H1 (cell line): ENCODE data around the gene LRRC45. TPM values are rescaled to one million over a fixed set of nuclear protein-coding genes. Genes with fewer than 3 reads are reported as not detected.
A peak's percentile ranks its signal among the peaks of the same experiment; 100 is the strongest.

ENCODE experiments used
- CTCF ChIA-PET: fragments of 300-600 bp; sonication (Branson Sonifier 250); formaldehyde crosslinking; loops from one replicate; lab custom pipeline; 2021; ENCODE audit not compliant: partially characterized antibody; lab: Charles Lee
- POLR2A ChIA-PET: fragments of 300-600 bp; sonication (Branson Sonifier 250); formaldehyde crosslinking; loops from one replicate; lab custom pipeline; 2021; ENCODE audit warnings: inconsistent platforms; ENCODE audit not compliant: partially characterized antibody; lab: Charles Lee
- DNase-seq, 2 experiments: peaks; one replicate each; pipeline versions ENCODE4 v3.0.0 to v3.0.0-alpha.2; 2010 to 2022; ENCODE audit warnings: low spot score in 2 of 2, low read depth in 1 of 2, mixed read lengths in 1 of 2
- FAIRE-seq: peaks from 2 replicates; lab custom pipeline; 2011; peaks lifted over from hg19 to GRCh38; lab: Jason Lieb, UNC
- H2AFZ ChIP-seq: 2 replicates; pipeline ENCODE4 v1.8.1; 2012; ENCODE audit warnings: low read length, inconsistent platforms
- H2AK5ac ChIP-seq: 2 replicates; pipeline ENCODE4 v1.6.1; 2013; ENCODE audit warnings: low read depth, low read length
- H2BK120ac ChIP-seq: replicated peaks from 2 replicates; pipeline ENCODE3; 2013; ENCODE audit warnings: low read depth, low read length, inconsistent platforms
- H2BK12ac ChIP-seq: 2 replicates; pipeline ENCODE4 v1.6.1; 2013; ENCODE audit warnings: low read depth, low read length
- H2BK15ac ChIP-seq: 2 replicates; pipeline ENCODE4 v1.6.1; 2013; ENCODE audit warnings: low read length
- H2BK20ac ChIP-seq: 2 replicates; pipeline ENCODE4 v1.6.1; 2013; ENCODE audit warnings: low read length
- H2BK5ac ChIP-seq: 2 replicates; pipeline ENCODE4 v1.6.1; 2013; ENCODE audit warnings: low read depth, low read length
- H3K14ac ChIP-seq: 2 replicates; pipeline ENCODE4 v1.6.1; 2013; ENCODE audit warnings: inconsistent platforms; ENCODE audit not compliant: insufficient read length
- H3K18ac ChIP-seq: 2 replicates; pipeline ENCODE4 v1.6.1; 2013; ENCODE audit warnings: low read length; ENCODE audit errors: extremely low read depth
- H3K23ac ChIP-seq: 2 replicates; pipeline ENCODE4 v1.6.1; 2013; ENCODE audit warnings: inconsistent platforms; ENCODE audit not compliant: insufficient read length
- H3K23me2 ChIP-seq: 2 replicates; pipeline ENCODE4 v1.6.1; 2013; ENCODE audit warnings: low read depth, low read length
- H3K27ac ChIP-seq: 2 replicates; pipeline ENCODE4 v1.6.1; 2011; ENCODE audit warnings: low read depth, low read length, inconsistent platforms
- H3K27me3 ChIP-seq, 4 experiments: replicated peaks in 1 of 4; 1 replicate in 1 of 4; 2 replicates in 3 of 4; pipeline versions ENCODE4 v1.6.1 to v1.8.1; 2011 to 2013; ENCODE audit warnings: low read length in 3 of 4, mild to moderate bottlenecking in 3 of 4, inconsistent platforms in 2 of 4, mixed read lengths in 2 of 4, moderate library complexity in 1 of 4; ENCODE audit not compliant: control insufficient read depth in 3 of 4, insufficient read depth in 3 of 4; ENCODE audit errors: extremely low read depth in 1 of 4
- H3K36me3 ChIP-seq, 4 experiments: 2 replicates each; pipeline versions ENCODE4 v1.6.1 to v1.8.1; 2011 to 2013; ENCODE audit warnings: mild to moderate bottlenecking in 4 of 4, low read length in 3 of 4, moderate library complexity in 2 of 4, control low read depth in 1 of 4, inconsistent platforms in 1 of 4; ENCODE audit not compliant: insufficient read depth in 4 of 4, control insufficient read depth in 2 of 4
- H3K4ac ChIP-seq: replicated peaks from 2 replicates; pipeline ENCODE3; 2013; ENCODE audit warnings: low read length, low read depth, mixed read lengths, inconsistent platforms; ENCODE audit not compliant: insufficient read length
- H3K4me1 ChIP-seq, 4 experiments: replicated peaks in 1 of 4; 1 replicate in 1 of 4; 2 replicates in 3 of 4; pipeline versions ENCODE4 v1.6.1 to v1.8.1; 2011 to 2013; ENCODE audit warnings: low read length in 3 of 4, inconsistent platforms in 2 of 4, mixed read lengths in 1 of 4; ENCODE audit not compliant: insufficient read depth in 4 of 4, control insufficient read depth in 3 of 4
- H3K4me2 ChIP-seq, 2 experiments: 2 replicates each; pipeline versions ENCODE4 v1.6.1 to v1.8.1; 2011 to 2013; ENCODE audit warnings: low read depth in 2 of 2, low read length in 2 of 2, control low read depth in 1 of 2, inconsistent platforms in 1 of 2, mild to moderate bottlenecking in 1 of 2; ENCODE audit not compliant: insufficient read depth in 1 of 2
- H3K4me3 ChIP-seq, 4 experiments: fragments of 200-600, 300-600 bp in 1 of 4; sonication (generic), shearing (Covaris generic), sonication (Bioruptor Twin) in 1 of 4; 2 replicates each; pipeline versions ENCODE4 v1.5.1 to v1.8.1; 2011 to 2016; ENCODE audit warnings: low read length in 4 of 4, low read depth in 3 of 4, control low read depth in 2 of 4, inconsistent platforms in 2 of 4, mild to moderate bottlenecking in 2 of 4, mixed read lengths in 1 of 4, moderate library complexity in 1 of 4; ENCODE audit not compliant: insufficient read depth in 2 of 4; ENCODE audit errors: extremely low read depth in 1 of 4
- H3K56ac ChIP-seq: replicated peaks from 2 replicates; pipeline ENCODE3; 2013; ENCODE audit warnings: low read depth, mild to moderate bottlenecking, mixed read lengths, low read length, inconsistent platforms; ENCODE audit not compliant: insufficient read length
- H3K79me1 ChIP-seq: 2 replicates; pipeline ENCODE4 v1.6.1; 2013; ENCODE audit warnings: low read depth, low read length, control low read depth
- H3K79me2 ChIP-seq, 2 experiments: 2 replicates each; pipeline versions ENCODE4 v1.6.1 to v1.8.1; 2012 to 2013; ENCODE audit warnings: low read length in 2 of 2, mild to moderate bottlenecking in 2 of 2, inconsistent platforms in 1 of 2; ENCODE audit not compliant: insufficient read depth in 2 of 2, control insufficient read depth in 1 of 2
- H3K9ac ChIP-seq, 4 experiments: replicated peaks in 1 of 4; 1 replicate in 1 of 4; 2 replicates in 3 of 4; pipeline versions ENCODE4 v1.6.1 to v1.8.1; 2011 to 2013; ENCODE audit warnings: low read depth in 3 of 4, low read length in 3 of 4, control low read depth in 2 of 4, mild to moderate bottlenecking in 2 of 4, moderate library complexity in 2 of 4, inconsistent platforms in 1 of 4; ENCODE audit errors: extremely low read depth in 1 of 4
- H3K9me3 ChIP-seq, 2 experiments: 2 replicates each; pipeline versions ENCODE4 v1.6.1 to v1.8.1; 2012 to 2013; ENCODE audit warnings: mild to moderate bottlenecking in 2 of 2, moderate library complexity in 2 of 2, control low read depth in 1 of 2, inconsistent platforms in 1 of 2, low read depth in 1 of 2, low read length in 1 of 2, mixed read lengths in 1 of 2; ENCODE audit not compliant: insufficient read depth in 2 of 2
- H4K20me1 ChIP-seq, 2 experiments: replicated peaks in 1 of 2; 2 replicates each; pipeline versions ENCODE3 to v1.8.1; 2011 to 2013; ENCODE audit warnings: inconsistent platforms in 2 of 2, low read length in 2 of 2, mild to moderate bottlenecking in 1 of 2; ENCODE audit not compliant: insufficient read depth in 2 of 2, control insufficient read depth in 1 of 2
- H4K5ac ChIP-seq: 2 replicates; pipeline ENCODE4 v1.6.1; 2013; ENCODE audit warnings: low read length, low read depth, mixed read lengths, inconsistent platforms; ENCODE audit not compliant: insufficient read length
- H4K8ac ChIP-seq: 2 replicates; pipeline ENCODE4 v1.8.0; 2013; ENCODE audit warnings: mild to moderate bottlenecking, moderate library complexity, low read length, inconsistent platforms; ENCODE audit not compliant: insufficient read depth; ENCODE audit errors: extremely low read depth
- H4K91ac ChIP-seq: replicated peaks from 2 replicates; pipeline ENCODE3; 2013; ENCODE audit warnings: low read length, mixed read lengths, inconsistent platforms; ENCODE audit not compliant: insufficient read length
- ASH2L ChIP-seq: fragments of 200-600, 300-600 bp; sonication (generic); IDR thresholded peaks from one replicate; pipeline ENCODE4 v1.7.1; 2017; ENCODE audit warnings: low read length
- CEBPB ChIP-seq: IDR thresholded peaks from 2 replicates; pipeline ENCODE4 v1.6.1; 2012; ENCODE audit warnings: low read depth, low read length
- CREB1 ChIP-seq: IDR thresholded peaks from 2 replicates; pipeline ENCODE4 v1.6.1; 2012; ENCODE audit warnings: inconsistent platforms
- GTF2F1 ChIP-seq: IDR thresholded peaks from 2 replicates; pipeline ENCODE4 v1.6.1; 2012; ENCODE audit warnings: low read depth, low read length, improper control_type of control experiment, borderline replicate concordance
- NRF1 ChIP-seq: IDR thresholded peaks from 2 replicates; pipeline ENCODE4 v1.6.1; 2011; ENCODE audit warnings: mild to moderate bottlenecking, low read depth, low read length, improper control_type of control experiment
- PHF8 ChIP-seq: fragments of 200-600 bp; sonication (generic); conservative IDR thresholded peaks from 2 replicates; pipeline ENCODE4 v1.7.1; 2012; ENCODE audit warnings: low read depth, mild to moderate bottlenecking, inconsistent platforms, low read length, moderate library complexity
- POLR2A ChIP-seq, 2 experiments: IDR thresholded peaks; 1 replicate in 1 of 2; 2 replicates in 1 of 2; pipeline ENCODE4 v1.6.1; 2011; ENCODE audit warnings: low read depth in 2 of 2, low read length in 2 of 2, mild to moderate bottlenecking in 2 of 2; ENCODE audit errors: control extremely low read depth in 1 of 2
- RAD21 ChIP-seq, 2 experiments: IDR thresholded peaks in 1 of 2; conservative IDR thresholded peaks in 1 of 2; 2 replicates each; pipeline ENCODE4 v1.6.1; 2011; ENCODE audit warnings: low read depth in 2 of 2, low read length in 2 of 2, improper control_type of control experiment in 1 of 2, inconsistent platforms in 1 of 2, mild to moderate bottlenecking in 1 of 2, moderate library complexity in 1 of 2
- RFX5 ChIP-seq: IDR thresholded peaks from 2 replicates; pipeline ENCODE4 v1.6.1; 2011; ENCODE audit warnings: low read depth, low read length, improper control_type of control experiment, borderline replicate concordance
- SAP30 ChIP-seq: fragments of 300-600 bp; sonication (generic); IDR thresholded peaks from 2 replicates; pipeline ENCODE4 v1.7.1; 2012; ENCODE audit warnings: low read length, moderate library complexity, mild to moderate bottlenecking, inconsistent platforms; ENCODE audit not compliant: insufficient read depth, insufficient replicate concordance
- SIN3A ChIP-seq, 2 experiments: IDR thresholded peaks in 1 of 2; conservative IDR thresholded peaks in 1 of 2; 2 replicates each; pipeline ENCODE4 v1.6.1; 2011 to 2012; ENCODE audit warnings: low read length in 2 of 2, improper control_type of control experiment in 1 of 2, low read depth in 1 of 2, mild to moderate bottlenecking in 1 of 2
- SP1 ChIP-seq: IDR thresholded peaks from 2 replicates; pipeline ENCODE4 v1.6.1; 2011; ENCODE audit warnings: low read depth, low read length
- TAF1 ChIP-seq: IDR thresholded peaks from 2 replicates; pipeline ENCODE4 v1.6.1; 2011; ENCODE audit warnings: mild to moderate bottlenecking, low read depth, low read length
- TAF7 ChIP-seq: optimal IDR thresholded peaks from 2 replicates; pipeline ENCODE3; 2011; ENCODE audit warnings: low read depth, mild to moderate bottlenecking, inconsistent platforms, low read length, moderate library complexity, borderline replicate concordance
- WGBS, 2 experiments: shearing (Covaris generic) in 1 of 2; methylation state at CpG; one replicate each; pipeline versions ENCODE4 v1.1.6 to v1.1.7; 2013 to 2015; ENCODE audit warnings: low lambda C conversion rate in 2 of 2, mixed read lengths in 2 of 2, inconsistent platforms in 1 of 2, low coverage in 1 of 2, missing lambda C conversion rate in 1 of 2; ENCODE audit not compliant: insufficient replicate concordance in 2 of 2, insufficient coverage in 1 of 2, insufficient read length in 1 of 2; ENCODE audit errors: extremely low coverage in 1 of 2, missing lambda C conversion rate in 1 of 2; 5-methylcytosine and 5-hydroxymethylcytosine counted together
- polyA plus RNA-seq, 7 experiments: library from polyadenylated mRNA; depleted of rRNA in 3 of 7; stranded (reverse) in 5 of 7; unstranded in 2 of 7; fragments of >200 nt in 5 of 7; fragments of 200-250 nt in 2 of 7; gene quantifications; 1 replicate in 5 of 7; 2 replicates in 1 of 7; 4 replicates in 1 of 7; pipeline versions ENCODE4 v1.2.1 to v1.2.3, GENCODE V29; 2011 to 2013; ENCODE audit warnings: missing spikeins in 2 of 7, mixed read lengths in 2 of 7
- total RNA-seq: library from RNA; stranded (reverse); fragmentation: NEBNext Ultra II Directional; extraction: Animal tissue kit (Norgen Biotek cat#: 25700); gene quantifications from 2 replicates; pipeline ENCODE4 v1.2.1, GENCODE V29; 2021

Gene LRRC45
- total and polyA plus RNA-seq, 2 of the 8 experiments (the other 6 are each of a cell fraction or from before 2014, with no cell fraction given) = 11.5 to 29.0 TPM

DNA sequence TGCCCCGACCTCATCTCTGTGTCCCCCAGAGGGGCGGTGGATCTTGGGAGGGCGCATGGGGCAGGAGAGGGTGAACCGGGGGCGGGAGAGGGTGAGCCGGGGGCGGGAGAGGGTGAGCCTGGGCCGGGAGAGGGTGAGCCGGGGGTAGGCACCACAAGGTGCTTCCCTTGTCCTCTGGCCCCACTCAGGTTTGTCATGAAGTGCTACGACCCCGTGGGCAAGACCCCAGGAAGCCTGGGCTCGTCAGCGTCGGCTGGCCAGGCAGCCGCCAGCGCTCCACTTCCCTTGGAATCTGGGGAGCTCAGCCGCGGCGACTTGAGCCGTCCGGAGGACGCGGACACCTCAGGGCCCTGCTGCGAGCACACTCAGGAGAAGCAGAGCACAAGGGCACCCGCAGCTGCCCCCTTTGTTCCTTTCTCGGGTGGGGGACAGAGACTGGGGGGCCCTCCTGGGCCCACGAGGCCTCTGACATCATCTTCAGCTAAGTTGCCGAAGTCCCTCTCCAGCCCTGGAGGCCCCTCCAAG is 26.8 kb upstream of the LRRC45 start:
- Histone ChIP-seq H3K18ac (no peak overlapping the region), H3K23me2 (no peaks in the 10 kb centered on the region), H3K14ac (no peak overlapping the region), H2BK5ac (no peak overlapping the region), H2AK5ac (no peak overlapping the region), H3K27ac (no peak overlapping the region), H4K20me1 (peaks cover 0 to 12% of the 10 kb centered on the region in 2 experiments), H3K9ac (no peak overlapping the region), H3K27me3 (no peaks in the 10 kb centered on the region), H2BK12ac (no peak overlapping the region), H4K5ac (no peak overlapping the region), H3K79me2 (no peaks in the 10 kb centered on the region), H3K4me3 (no peak overlapping the region), H3K56ac (no peak overlapping the region), H4K8ac (peak overlapping the region; percentile 64; the same call in 1 of the 2 replicates), H3K4me2 (no peak overlapping the region), H4K91ac (no peak overlapping the region), H2AFZ (no peak overlapping the region), H3K79me1 (peaks cover 5% of the 10 kb centered on the region), H3K9me3 (no peaks in the 10 kb centered on the region), H3K4ac (no peak overlapping the region), H2BK120ac (no peak overlapping the region), H2BK20ac (no peak overlapping the region), H3K4me1 (peaks cover 0 to 27% (median 24%) of the 10 kb centered on the region in 4 experiments; a peak in 6 of 7 replicates), H3K23ac (no peak overlapping the region), H2BK15ac (no peak overlapping the region), H3K36me3 (no peaks in the 10 kb centered on the region)
- CTCF ChIA-PET = interaction anchor here (0.8 to 3.2 kb wide), 20 partner anchors 8 to 331 kb away, joined by 3 to 20 read pairs (median 5); partner anchors contain the start of genes LRRC45, MAFG and NOTUM
- whole genome bisulfite sequencing, 2 experiments = 91% methylated on average over 14 of the region's 28 CpGs; no CpG with 5 or more reads in 1 of the 2 experiments
- DNase-seq = no peak
- POLR2A ChIA-PET = interaction anchor here (1.0 to 1.8 kb wide), 6 partner anchors 16 to 76 kb away, joined by 3 to 7 read pairs (median 4); no protein-coding TSS in a partner anchor
- no peak for FAIRE-seq
- TF ChIP-seq RAD21 (IDR thresholded peaks at IDR 0.05 in 1 of 2, conservative IDR thresholded peaks at IDR 0.05 in 1 of 2; ENCODE audit: low read depth in 2 of 2, low read length in 2 of 2) (no peak), NRF1 (no peak), SIN3A (conservative IDR thresholded peaks at IDR 0.05 in 1 of 2, IDR thresholded peaks at IDR 0.05 in 1 of 2; ENCODE audit: low read depth in 1 of 2, low read length in 2 of 2) (no peak), CREB1 (no peak), POLR2A (IDR thresholded peaks at IDR 0.05; ENCODE audit: control extremely low read depth in 1 of 2, low read depth in 2 of 2, low read length in 2 of 2) (no peak), PHF8 (no peak), SP1 (no peak), TAF1 (no peak), SAP30 (no peak), GTF2F1 (no peak), ASH2L (no peak), CEBPB (no peak), TAF7 (no peak), RFX5 (no peak)
